GM19452 (cell line): Measurements from ENCODE around the gene TAS2R9.
"Not testable (repeated sequence)": the region's sequence is repeated elsewhere in the genome, so short reads cannot be mapped to it uniquely, and the experiment has no call there.

Experiments
- ATAC-seq: cut with Tn5 transposase; IDR thresholded peaks from one replicate; pipeline ENCODE4 v1.9.1; 2021; ENCODE audit not compliant: unreplicated experiment

Gene TAS2R9

GRCh38 chr12:10810068-10810467, at the start of gene TAS2R9:
Gene TAS2R9 (minus strand): TSS chr12:10810168. CDS start chr12:10810075, 93 bp downstream.
- no peak for ATAC-seq

GRCh38 chr12:10855807-10856206, 45.8 kb upstream of the TAS2R9 start:
- ATAC-seq: no peak

- no peak for ATAC-seq
These were observed 43.8 kb upstream of the TAS2R9 start for GRCh38 chr12:10853776-10854175.

GRCh38 chr12:10851243-10851858, 41.4 kb upstream of the TAS2R9 start:
- no peak for ATAC-seq

- ATAC-seq: no peak
These were observed 39.5 kb upstream of the TAS2R9 start, which contains the start of gene PRR4 for GRCh38 chr12:10849425-10849878. Gene PRR4 (minus strand): TSS chr12:10849475. CDS start chr12:10849437, 38 bp downstream.

GRCh38 chr12:10847744-10848143, 37.8 kb upstream of the TAS2R9 start:
- no peak for ATAC-seq

GRCh38 chr12:10842862-10843261, 32.9 kb upstream of the TAS2R9 start:
- ATAC-seq: no peak

- no peak for ATAC-seq
These were observed 28.5 kb upstream of the TAS2R9 start for GRCh38 chr12:10838461-10838860.

- ATAC-seq: no peak
These were observed 20.0 kb upstream of the TAS2R9 start for GRCh38 chr12:10829994-10830393.

- ATAC-seq: no peak
These were observed 16.3 kb upstream of the TAS2R9 start, which contains the start of gene TAS2R10 for GRCh38 chr12:10826258-10826657. Gene TAS2R10 (minus strand): TSS chr12:10826358. CDS start chr12:10826269, 89 bp downstream.

GRCh38 chr12:10824957-10825356, 15.0 kb upstream of the TAS2R9 start:
- no peak for ATAC-seq

- no peak for ATAC-seq
These were observed 2.0 kb upstream of the TAS2R9 start for GRCh38 chr12:10811883-10812536.

GRCh38 chr12:10807186-10807585, 2.8 kb downstream of the TAS2R9 start, which contains the start of gene TAS2R8:
Gene TAS2R8 (minus strand): TSS chr12:10807286. CDS start chr12:10806980, 306 bp downstream.
- ATAC-seq: no peak

- ATAC-seq: no peak
These were observed 7.4 kb downstream of the TAS2R9 start, which contains the start of gene TAS2R7 for GRCh38 chr12:10802587-10802986. Gene TAS2R7 (minus strand): TSS chr12:10802627. CDS start chr12:10802570, 57 bp downstream.

GRCh38 chr12:10801741-10802140, 8.2 kb downstream of the TAS2R9 start:
- ATAC-seq: no peak

- no peak for ATAC-seq
These were observed 15.7 kb downstream of the TAS2R9 start for GRCh38 chr12:10794222-10794621.

- not testable (repeated sequence) for ATAC-seq
These were observed 18.2 kb downstream of the TAS2R9 start for GRCh38 chr12:10791769-10792168.

GRCh38 chr12:10783252-10783651, 26.7 kb downstream of the TAS2R9 start:
- ATAC-seq: no peak

GRCh38 chr12:10779103-10779502, 30.9 kb downstream of the TAS2R9 start:
- ATAC-seq: no peak

GRCh38 chr12:10771132-10771733, 38.7 kb downstream of the TAS2R9 start:
- ATAC-seq: no peak

- no peak for ATAC-seq
These were observed 50.3 kb downstream of the TAS2R9 start for GRCh38 chr12:10759657-10760056.
